RWPE2 (cell line): Measurements from ENCODE around the gene SGMS2.

Source experiments
- ATAC-seq: fragments of 200-7000 bp; cut with Tn5 transposase; 3 replicates; pipeline ENCODE4 v1.9.1; 2021; ENCODE audit warnings: low read depth
- DNase-seq: peaks from one replicate; pipeline ENCODE4 v3.0.0-alpha.2; 2020; ENCODE audit warnings: low spot score
- H3K27ac ChIP-seq: fragments of 450-650 bp; 2 replicates; pipeline ENCODE4 v1.5.1; 2017; ENCODE audit warnings: mild to moderate bottlenecking; ENCODE audit not compliant: poor library complexity, severe bottlenecking
- H3K27me3 ChIP-seq: fragments of 250-450 bp; sonication (Bioruptor Pico); 2 replicates; pipeline ENCODE4 v1.5.1; 2021; ENCODE audit warnings: mild to moderate bottlenecking, moderate library complexity; ENCODE audit not compliant: insufficient read depth, poor library complexity, severe bottlenecking
- H3K36me3 ChIP-seq: fragments of 250-450 bp; sonication (Bioruptor Pico); 2 replicates; pipeline ENCODE4 v1.5.1; 2020; ENCODE audit warnings: low read depth, mild to moderate bottlenecking, moderate library complexity
- H3K4me1 ChIP-seq: fragments of 250-450 bp; sonication (Bioruptor Pico); 2 replicates; pipeline ENCODE4 v1.5.1; 2021; ENCODE audit warnings: mild to moderate bottlenecking, moderate library complexity; ENCODE audit not compliant: insufficient read depth, poor library complexity, severe bottlenecking
- H3K4me3 ChIP-seq: fragments of 250-450 bp; sonication (Bioruptor Pico); 2 replicates; pipeline ENCODE4 v1.5.1; 2021; ENCODE audit warnings: mild to moderate bottlenecking, moderate library complexity; ENCODE audit not compliant: severe bottlenecking
- H3K9me3 ChIP-seq: fragments of 250-450 bp; sonication (Bioruptor Pico); 2 replicates; pipeline ENCODE4 v1.5.1; 2021; ENCODE audit warnings: mild to moderate bottlenecking, moderate library complexity; ENCODE audit not compliant: severe bottlenecking
- TF ChIP-seq, protein P1 (sequence below): fragments of 450-650 bp; IDR thresholded peaks from one replicate; pipeline ENCODE4 v1.5.1; 2017; ENCODE audit warnings: mild to moderate bottlenecking, moderate library complexity; ENCODE audit not compliant: poor library complexity, severe bottlenecking

The SGMS2 gene

DNA sequence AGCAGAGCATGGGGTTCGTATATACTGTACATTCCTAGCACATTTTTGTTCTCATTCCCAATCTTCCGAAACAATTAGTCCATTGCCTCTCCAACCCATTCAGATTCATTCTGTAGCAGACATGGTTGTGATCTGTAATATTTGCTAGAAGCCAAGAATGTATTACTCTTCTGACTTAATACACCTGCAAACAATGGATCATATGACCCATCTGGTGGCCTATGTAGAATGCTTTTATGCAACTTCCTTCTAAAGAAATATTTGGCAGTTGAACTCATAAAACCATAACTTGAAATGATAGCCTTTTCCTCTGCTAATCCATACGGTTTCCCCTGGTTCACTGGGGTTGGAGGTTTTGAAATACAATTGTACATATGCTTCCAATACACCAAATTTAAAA is 32.8 kb upstream of the SGMS2 start:
- ATAC-seq (peak; percentile 46; the same call in 2 of the 3 replicates), DNase-seq (no peak)
- H3K36me3 ChIP-seq: no peaks in the 10 kb centered on the region
- H3K4me3 ChIP-seq: no peak overlapping the region
- peaks cover 2% of the 10 kb centered on the region for H3K9me3 ChIP-seq
- no peak overlapping the region for H3K27ac ChIP-seq
- TF ChIP-seq, protein P1, sequence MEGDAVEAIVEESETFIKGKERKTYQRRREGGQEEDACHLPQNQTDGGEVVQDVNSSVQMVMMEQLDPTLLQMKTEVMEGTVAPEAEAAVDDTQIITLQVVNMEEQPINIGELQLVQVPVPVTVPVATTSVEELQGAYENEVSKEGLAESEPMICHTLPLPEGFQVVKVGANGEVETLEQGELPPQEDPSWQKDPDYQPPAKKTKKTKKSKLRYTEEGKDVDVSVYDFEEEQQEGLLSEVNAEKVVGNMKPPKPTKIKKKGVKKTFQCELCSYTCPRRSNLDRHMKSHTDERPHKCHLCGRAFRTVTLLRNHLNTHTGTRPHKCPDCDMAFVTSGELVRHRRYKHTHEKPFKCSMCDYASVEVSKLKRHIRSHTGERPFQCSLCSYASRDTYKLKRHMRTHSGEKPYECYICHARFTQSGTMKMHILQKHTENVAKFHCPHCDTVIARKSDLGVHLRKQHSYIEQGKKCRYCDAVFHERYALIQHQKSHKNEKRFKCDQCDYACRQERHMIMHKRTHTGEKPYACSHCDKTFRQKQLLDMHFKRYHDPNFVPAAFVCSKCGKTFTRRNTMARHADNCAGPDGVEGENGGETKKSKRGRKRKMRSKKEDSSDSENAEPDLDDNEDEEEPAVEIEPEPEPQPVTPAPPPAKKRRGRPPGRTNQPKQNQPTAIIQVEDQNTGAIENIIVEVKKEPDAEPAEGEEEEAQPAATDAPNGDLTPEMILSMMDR: no peak
- H3K4me1 ChIP-seq: no peaks in the 10 kb centered on the region
- H3K27me3 ChIP-seq: no peaks in the 10 kb centered on the region

DNA sequence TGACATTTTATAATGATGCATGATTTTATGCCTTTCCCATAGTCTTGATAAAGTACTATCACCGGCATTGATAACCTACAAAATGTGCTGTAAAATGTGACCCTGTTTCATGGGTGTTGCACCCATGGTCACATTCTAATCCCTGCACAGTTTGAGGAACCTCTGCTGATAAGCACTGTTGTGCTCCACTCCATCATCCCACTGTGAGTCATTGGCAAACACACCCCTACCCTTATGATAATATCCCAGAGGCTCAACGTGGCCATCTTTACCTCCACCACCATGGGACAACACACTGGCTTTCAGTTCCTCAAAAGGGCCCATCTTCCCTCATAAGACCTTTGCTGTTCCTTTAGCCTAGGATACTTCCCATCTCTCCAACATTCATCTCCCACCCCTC is 32.0 kb upstream of the SGMS2 start:
- Histone ChIP-seq H3K9me3 (peaks cover 2% of the 10 kb centered on the region), H3K4me1 (no peaks in the 10 kb centered on the region), H3K27ac (no peak overlapping the region), H3K27me3 (no peaks in the 10 kb centered on the region), H3K36me3 (no peaks in the 10 kb centered on the region), H3K4me3 (no peak overlapping the region)
- no peak for DNase-seq
- ATAC-seq: no peak
- TF ChIP-seq, protein P1: no peak

DNA sequence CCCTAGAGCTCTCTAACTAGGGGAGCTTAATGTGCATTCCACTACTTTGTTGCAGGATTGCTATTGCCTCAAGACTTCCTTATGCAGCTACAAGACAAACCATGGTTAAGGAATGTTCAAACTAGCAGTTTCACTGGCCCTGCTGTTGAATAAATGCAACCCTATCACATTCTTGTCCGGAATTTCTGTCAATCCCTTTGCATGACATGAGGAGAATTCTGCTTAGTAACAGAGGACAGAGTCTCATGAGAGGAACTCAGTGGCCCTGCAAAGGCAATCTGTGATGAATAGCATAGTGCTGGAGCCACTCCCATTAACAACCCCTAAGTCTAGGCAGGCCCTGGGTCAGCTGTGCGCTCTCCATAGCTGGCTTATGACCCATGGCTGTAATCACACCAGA is 30.7 kb upstream of the SGMS2 start:
- Histone ChIP-seq H3K27ac (no peak overlapping the region), H3K9me3 (peaks cover 2% of the 10 kb centered on the region), H3K36me3 (no peaks in the 10 kb centered on the region), H3K4me3 (no peak overlapping the region), H3K27me3 (no peaks in the 10 kb centered on the region), H3K4me1 (no peaks in the 10 kb centered on the region)
- TF ChIP-seq, protein P1: no peak
- DNase-seq: no peak
- ATAC-seq: no peak

DNA sequence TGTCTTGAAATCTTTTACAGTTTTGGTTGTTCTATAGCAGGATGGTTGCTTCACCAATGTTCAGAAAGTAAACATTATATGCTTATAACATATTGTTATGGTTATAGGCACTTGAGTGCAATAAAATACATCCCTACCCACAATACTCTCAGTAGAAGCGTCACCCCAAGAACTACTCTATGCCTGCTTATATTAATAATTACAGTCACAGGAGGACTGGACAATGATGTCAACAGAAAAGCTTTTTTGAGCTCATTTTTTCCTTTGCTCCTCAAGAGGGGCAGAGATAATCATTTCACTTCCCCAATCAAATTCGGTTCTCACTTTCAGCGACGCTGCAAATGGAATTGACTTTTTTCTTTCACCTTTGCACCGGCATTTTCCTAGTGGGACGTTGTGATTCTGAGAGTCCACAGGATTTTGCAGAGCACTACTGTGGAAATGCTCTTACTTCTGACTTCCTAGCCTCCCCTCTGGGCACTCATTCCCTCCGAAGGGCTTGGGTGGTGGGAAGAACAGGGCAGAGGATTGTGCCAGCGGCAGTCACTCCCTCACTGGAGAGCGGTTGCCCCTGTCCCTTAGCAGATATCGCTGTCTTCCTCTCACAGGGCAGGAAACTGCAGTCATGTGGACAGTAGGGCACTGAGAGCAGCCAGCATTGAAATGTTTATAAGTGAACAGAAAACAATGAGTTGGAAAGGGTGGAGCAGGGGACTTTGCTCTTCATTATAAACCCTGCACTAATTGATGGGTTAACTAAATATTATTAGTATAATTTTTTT is 24.9 kb upstream of the SGMS2 start:
- Histone ChIP-seq H3K27ac (no peak overlapping the region), H3K9me3 (no peaks in the 10 kb centered on the region), H3K27me3 (no peaks in the 10 kb centered on the region), H3K4me1 (no peaks in the 10 kb centered on the region), H3K4me3 (no peak overlapping the region), H3K36me3 (no peaks in the 10 kb centered on the region)
- DNase-seq: no peak
- ATAC-seq: no peak
- TF ChIP-seq, protein P1: no peak

DNA sequence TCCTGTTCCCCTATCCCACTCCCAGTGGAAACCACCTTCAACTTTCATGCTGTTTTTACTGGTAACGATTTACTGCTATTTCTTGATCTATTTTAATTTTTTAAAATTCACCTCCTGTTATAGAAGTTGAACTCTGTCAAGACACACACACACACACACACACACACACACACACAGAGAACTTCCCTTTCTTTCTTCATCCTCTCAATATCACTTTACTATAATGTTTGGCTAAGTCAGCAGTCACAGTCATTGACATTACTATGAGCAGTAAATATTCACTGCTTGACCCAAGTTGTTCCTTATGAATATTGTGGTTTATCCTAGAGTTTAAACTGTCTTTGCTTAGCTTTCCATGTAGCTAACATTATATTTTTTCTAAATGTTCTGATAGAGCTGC is 24.0 kb upstream of the SGMS2 start:
- Histone ChIP-seq H3K4me1 (no peaks in the 10 kb centered on the region), H3K27me3 (no peaks in the 10 kb centered on the region), H3K4me3 (no peak overlapping the region), H3K9me3 (no peaks in the 10 kb centered on the region), H3K36me3 (no peaks in the 10 kb centered on the region), H3K27ac (no peak overlapping the region)
- TF ChIP-seq, protein P1: no peak
- no peak for DNase-seq
- no peak for ATAC-seq
